K562 (cell line): Measurements from ENCODE around the gene CHST8.

Source experiments
- ARID3B ChIP-seq: fragments of 250-450 bp; sonication (Bioruptor Pico); IDR thresholded peaks from 2 replicates; pipeline ENCODE4 v1.4.0; 2020; ENCODE audit warnings: borderline replicate concordance
- CBFB ChIP-seq: sonication (generic); formaldehyde crosslinking; IDR thresholded peaks from 2 replicates; pipeline ENCODE4 v1.4.0; 2020; ENCODE audit warnings: mild to moderate bottlenecking, missing genetic modification reagents
- CTBP1 ChIP-seq: fragments of 450-650 bp; IDR thresholded peaks from 2 replicates; pipeline ENCODE4 v1.6.1; 2016; ENCODE audit warnings: borderline replicate concordance
- CTCF ChIP-seq, 3 experiments: IDR thresholded peaks in 2 of 3; conservative IDR thresholded peaks in 1 of 3; 2 replicates each; pipeline ENCODE4 v1.5.1; 2011 to 2012; ENCODE audit warnings: low read length in 3 of 3, mild to moderate bottlenecking in 3 of 3, control low read depth in 2 of 3, improper control_type of control experiment in 1 of 3, inconsistent platforms in 1 of 3, low read depth in 1 of 3, mixed read lengths in 1 of 3, moderate library complexity in 1 of 3; ENCODE audit not compliant: insufficient read depth in 2 of 3
- FOXJ3 ChIP-seq: sonication (generic); formaldehyde crosslinking; IDR thresholded peaks from 2 replicates; pipeline ENCODE4 v1.4.0; 2020; ENCODE audit warnings: mild to moderate bottlenecking, missing genetic modification reagents
- THAP7 ChIP-seq: fragments of 250-450 bp; sonication (Bioruptor Pico); IDR thresholded peaks from 2 replicates; pipeline ENCODE4 v1.5.0; 2021
- ZBTB7A ChIP-seq: IDR thresholded peaks from 2 replicates; pipeline ENCODE4 v1.6.1; 2011; ENCODE audit warnings: low read depth, mild to moderate bottlenecking, low read length, moderate library complexity, borderline replicate concordance; ENCODE audit not compliant: control insufficient read depth
- ZNF395 ChIP-seq: fragments of 200-800 bp; sonication (Bioruptor generic); IDR thresholded peaks from 2 replicates; pipeline ENCODE4 v1.6.1; 2017; ENCODE audit warnings: missing genetic modification characterization, missing compliant biosample characterization

- TF ChIP-seq FOXJ3 (CRISPR knock-in tag) (no peak), CTCF (IDR thresholded peaks at IDR 0.05 in 2 of 3, conservative IDR thresholded peaks at IDR 0.05 in 1 of 3; ENCODE audit: insufficient read depth in 2 of 3, low read depth in 1 of 3, low read length in 3 of 3) (no peak), ZBTB7A (no peak), THAP7 (CRISPR knock-in tag) (no peak), CBFB (CRISPR knock-in tag) (no peak), ARID3B (CRISPR knock-in tag) (no peak), ZNF395 (no peak), CTBP1 (no peak)
Observed at GRCh38 chr19:33572929-33573328, 48.8 kb upstream of the CHST8 start.
